Transverse colon (tissue), 4 donors: ENCODE measurements around the gene GRIA4. TPM values are rescaled to one million over a fixed set of nuclear protein-coding genes. Genes with fewer than 3 reads are reported as not detected.

Experiments
- DNase-seq: peaks from one replicate; pipeline ENCODE4 v3.0.0-alpha.2; 2019
- H3K27ac ChIP-seq, 4 donors: fragments of 200-600 bp; sonication (generic); 2 replicates each; pipeline ENCODE4 v1.5.1; 2016 to 2018; ENCODE audit warnings: inconsistent platforms in 4 of 4
- H3K27me3 ChIP-seq: fragments of 200-600 bp; sonication (generic); 2 replicates; pipeline ENCODE4 v1.5.1; 2017; ENCODE audit warnings: inconsistent platforms
- H3K36me3 ChIP-seq, 4 donors: fragments of 200-600 bp; sonication (generic); 2 replicates each; pipeline ENCODE4 v1.5.1; 2017 to 2019; ENCODE audit warnings: inconsistent platforms in 4 of 4
- H3K4me1 ChIP-seq, 4 donors: fragments of 200-600 bp; sonication (generic); 2 replicates each; pipeline ENCODE4 v1.5.1; 2017 to 2020; ENCODE audit warnings: inconsistent platforms in 4 of 4
- H3K4me3 ChIP-seq, 4 donors: fragments of 200-600 bp; sonication (generic); 1 replicate in 1 of 4; 2 replicates in 3 of 4; pipeline versions ENCODE4 v1.5.1 to v1.6.1; 2017 to 2019; ENCODE audit warnings: inconsistent platforms in 4 of 4
- H3K9me3 ChIP-seq, 2 donors: fragments of 200-600 bp; sonication (generic); 2 replicates each; pipeline ENCODE4 v1.5.1; 2017 to 2019; ENCODE audit warnings: inconsistent platforms in 2 of 2
- CTCF ChIP-seq, 5 experiments: fragments of 200-600 bp in 3 of 5; fragments of 450-650 bp in 2 of 5; sonication (generic) in 3 of 5; IDR thresholded peaks; 1 replicate in 2 of 5; 2 replicates in 3 of 5; pipeline ENCODE4 v1.5.1; 2016 to 2017; ENCODE audit warnings: antibody characterized with exemption in 5 of 5, inconsistent platforms in 3 of 5, mild to moderate bottlenecking in 2 of 5, moderate library complexity in 1 of 5
- EP300 ChIP-seq: sonication (generic); formaldehyde crosslinking; IDR thresholded peaks from one replicate; pipeline ENCODE4 v1.6.1; 2017; ENCODE audit warnings: antibody characterized with exemption, low read depth
- POLR2A ChIP-seq: fragments of 450-650 bp; IDR thresholded peaks from one replicate; pipeline ENCODE4 v1.6.1; 2016; ENCODE audit warnings: antibody characterized with exemption, mild to moderate bottlenecking, moderate library complexity
- POLR2AphosphoS5 ChIP-seq, 3 donors: sonication (generic); formaldehyde crosslinking; IDR thresholded peaks; one replicate each; pipeline ENCODE4 v1.6.1; 2016; ENCODE audit warnings: antibody characterized with exemption in 3 of 3
- WGBS, 2 donors: methylation state at CpG; one replicate each; pipeline ENCODE4 v1.1.5; 2018; ENCODE audit warnings: low coverage in 1 of 2; 5-methylcytosine and 5-hydroxymethylcytosine counted together
- in situ Hi-C, 4 donors: fragments of 200-750 bp; cut with MboI; loops; one replicate each; pipeline versions ENCODE4 v1.15.0 to v1.15.1; 2017; ENCODE audit warnings: low sequenced_read_pairs in 3 of 4, low pct_ligation_motif_present in 1 of 4, low pct_unique_long_range_greater_than_20kb in 1 of 4
- intact Hi-C: fragments of 100-400 bp; cut with DNase I; formaldehyde crosslinking; loops from one replicate; pipeline ENCODE4 v1.15.1; 2023; ENCODE audit warnings: low total_unique reads
- total RNA-seq, 4 donors: library from RNA; depleted of rRNA; stranded (reverse); fragments of >200 nt; gene quantifications; one replicate each; pipeline ENCODE4 v1.1.0, GENCODE V29; 2016

Gene GRIA4
- total RNA-seq, result 1 to 10 TPM in 2 of 4 donors, under 1 TPM in 1, not detected in 1; 0.79 to 2.4 (median 1.4) TPM

- Histone ChIP-seq H3K27ac (peak within 1 kb of the TSS in 3 of 4 donors; percentile 14 to 40 (median 21)), H3K4me3 (peak within 1 kb of the TSS in 3 of 4 donors; percentile 7 to 50 (median 21)), H3K27me3 (peaks cover 39% of the 10 kb centered on the region), H3K4me1 (peaks cover 0 to 19% (median 3%) of the 10 kb centered on the region in 4 donors), H3K9me3 (no peaks in the 10 kb centered on the region), H3K36me3 (no peaks in the 10 kb centered on the region)
- in situ Hi-C loops, result no loop called here
- no peak for DNase-seq
- WGBS, 2 donors, result 17 to 28% methylated on average over 8 to 54 of the region's 54 CpGs
- intact Hi-C loops, result no loop called here
- TF ChIP-seq EP300 (no peak), POLR2AphosphoS5 (IDR thresholded peaks at IDR 0.05) (no peak), POLR2A (no peak), CTCF (IDR thresholded peaks at IDR 0.05) (no peak)
Measured at GRCh38 chr11:105609832-105610781, at the start of gene GRIA4. TSS of gene GRIA4 (plus strand) at chr11:105610073. CDS start at chr11:105610998, 925 bp downstream.

- Histone ChIP-seq H3K36me3 (no peaks in the 10 kb centered on the region), H3K4me1 (no peaks in the 10 kb centered on the region), H3K4me3 (no peak overlapping the region), H3K27ac (no peak overlapping the region), H3K27me3 (no peaks in the 10 kb centered on the region), H3K9me3 (no peaks in the 10 kb centered on the region)
- TF ChIP-seq POLR2A (no peak), EP300 (no peak), CTCF (IDR thresholded peaks at IDR 0.05) (no peak), POLR2AphosphoS5 (IDR thresholded peaks at IDR 0.05) (no peak)
- in situ Hi-C loops, result no loop called here
- intact Hi-C loops, result no loop called here
- 44 to 67% methylated on average over 3 of the region's 3 CpGs for WGBS, 2 donors
- no peak for DNase-seq
Measured at GRCh38 chr11:105573091-105573490, 36.8 kb upstream of the GRIA4 start.

- WGBS, 2 donors, result 88 to 90% methylated on average over 3 of the region's 3 CpGs
- intact Hi-C loops, result no loop called here
- in situ Hi-C loops, result no loop called here
Measured at GRCh38 chr11:105574974-105575373, 34.9 kb upstream of the GRIA4 start.

More at GRCh38 chr11:105574974-105575373, 34.9 kb upstream of the GRIA4 start:
- Histone ChIP-seq H3K4me1 (no peaks in the 10 kb centered on the region), H3K9me3 (no peaks in the 10 kb centered on the region), H3K4me3 (no peak overlapping the region), H3K27ac (no peak overlapping the region), H3K27me3 (no peaks in the 10 kb centered on the region), H3K36me3 (no peaks in the 10 kb centered on the region)
- TF ChIP-seq CTCF (IDR thresholded peaks at IDR 0.05) (no peak), POLR2A (no peak), EP300 (no peak), POLR2AphosphoS5 (IDR thresholded peaks at IDR 0.05) (no peak)
- no peak for DNase-seq
